HepG2 (cell line): ENCODE results near the gene RETREG2. TPM values are rescaled to one million over a fixed set of nuclear protein-coding genes. Genes with fewer than 3 reads are reported as not detected.
A peak's percentile ranks its signal among the peaks of the same experiment; 100 is the strongest.

Experiments used
- ATAC-seq: fragments of 200-7000 bp; cut with Tn5 transposase; 3 replicates; pipeline ENCODE4 v1.9.1; 2020; ENCODE audit warnings: mild to moderate bottlenecking, moderate library complexity
- BruUV-seq: library from RNA; stranded (reverse); fragments of 400-500 nt; replicated peaks from 2 replicates; lab custom pipeline; 2021; lab: Mats Ljungman, UMichigan
- CTCF ChIA-PET: fragments of 300-600 bp; formaldehyde crosslinking; extraction: SDS; loops from one replicate; lab custom pipeline; 2021; ENCODE audit warnings: low total read pairs, inconsistent platforms, low intra/inter-chr PET ratio; lab: Yijun Ruan, JAX
- POLR2A ChIA-PET: fragments of 350-600 bp; sonication (Branson Sonifier 250); formaldehyde crosslinking; loops from one replicate; lab custom pipeline; 2020; ENCODE audit warnings: antibody characterized with exemption, inconsistent platforms; lab: Yijun Ruan, JAX
- DNase-seq: peaks from one replicate; pipeline ENCODE4 v3.0.0-alpha.2; 2015; ENCODE audit warnings: low spot score
- FAIRE-seq: peaks from 3 replicates; lab custom pipeline; 2011; peaks lifted over from hg19 to GRCh38; lab: Jason Lieb, UNC
- H2AFZ ChIP-seq: one replicate; pipeline ENCODE4 v1.6.1; 2011; ENCODE audit warnings: low read length, inconsistent platforms
- H3K27ac ChIP-seq: fragments of 300-600 bp; 3 replicates; pipeline ENCODE4 v1.8.0; 2011; ENCODE audit warnings: mixed run types, mild to moderate bottlenecking, mixed read lengths, low read length, inconsistent platforms; ENCODE audit not compliant: insufficient read depth; ENCODE audit errors: extremely low read length
- H3K27me3 ChIP-seq, 2 experiments: fragments of 200-600 bp in 1 of 2; 2 replicates in 1 of 2; 3 replicates in 1 of 2; pipeline versions ENCODE4 v1.6.0 to v1.8.0; 2011; ENCODE audit warnings: low read length in 2 of 2, mild to moderate bottlenecking in 2 of 2, moderate library complexity in 2 of 2, inconsistent platforms in 1 of 2; ENCODE audit not compliant: insufficient read depth in 2 of 2, control insufficient read depth in 1 of 2
- H3K36me3 ChIP-seq, 2 experiments: fragments of 200-600 bp in 1 of 2; replicated peaks in 1 of 2; 2 replicates in 1 of 2; 3 replicates in 1 of 2; pipeline versions ENCODE4 v1.5.1 to v1.8.0; 2011; ENCODE audit warnings: low read length in 2 of 2, inconsistent platforms in 1 of 2; ENCODE audit not compliant: insufficient read depth in 2 of 2, control insufficient read depth in 1 of 2
- H3K4me1 ChIP-seq: 2 replicates; pipeline ENCODE4 v1.5.1; 2012; ENCODE audit warnings: low read length, inconsistent platforms; ENCODE audit not compliant: insufficient read depth
- H3K4me2 ChIP-seq: 2 replicates; pipeline ENCODE4 v1.6.0; 2011; ENCODE audit warnings: low read depth, low read length, inconsistent platforms
- H3K4me3 ChIP-seq, 3 experiments: fragments of 200-600 bp in 1 of 3; sonication (generic), shearing (Covaris generic) in 1 of 3; replicated peaks in 1 of 3; 2 replicates each; pipeline ENCODE4 v1.5.1; 2011 to 2016; ENCODE audit warnings: low read length in 3 of 3, inconsistent platforms in 2 of 3, low read depth in 2 of 3, mild to moderate bottlenecking in 2 of 3, control low read depth in 1 of 3, mixed read lengths in 1 of 3; ENCODE audit not compliant: insufficient read depth in 1 of 3
- H3K79me2 ChIP-seq: one replicate; pipeline ENCODE4 v1.6.1; 2011; ENCODE audit warnings: low read length, inconsistent platforms; ENCODE audit not compliant: insufficient read depth
- H3K9ac ChIP-seq: 2 replicates; pipeline ENCODE4 v1.6.0; 2011; ENCODE audit warnings: mild to moderate bottlenecking, low read depth, low read length, inconsistent platforms; ENCODE audit not compliant: insufficient read depth
- H3K9me3 ChIP-seq: 2 replicates; pipeline ENCODE4 v1.5.1; 2012; ENCODE audit warnings: mild to moderate bottlenecking, low read length
- H4K20me1 ChIP-seq: 2 replicates; pipeline ENCODE4 v1.6.0; 2011; ENCODE audit warnings: inconsistent platforms, mild to moderate bottlenecking, low read length, moderate library complexity; ENCODE audit not compliant: insufficient read depth
- GLI4 ChIP-seq: sonication (generic); formaldehyde crosslinking; IDR thresholded peaks from 2 replicates; pipeline ENCODE4 v1.5.1; 2020; ENCODE audit warnings: missing genetic modification reagents, mild to moderate bottlenecking, moderate library complexity, borderline replicate concordance
- KAT2B ChIP-seq: fragments of 150-350 bp; IDR thresholded peaks from 2 replicates; pipeline ENCODE4 v1.6.1; 2014; ENCODE audit warnings: low read depth, low read length, borderline replicate concordance
- MXD4 ChIP-seq: IDR thresholded peaks from 2 replicates; pipeline ENCODE4 v1.6.1; 2016; ENCODE audit warnings: mild to moderate bottlenecking, missing biosample characterization, missing genetic modification reagents
- ZFP90 ChIP-seq: sonication (generic); formaldehyde crosslinking; IDR thresholded peaks from 2 replicates; pipeline ENCODE4 v1.8.0; 2022; ENCODE audit warnings: missing genetic modification reagents, mild to moderate bottlenecking, inconsistent platforms, borderline replicate concordance
- ZNF615 ChIP-seq: sonication (generic); formaldehyde crosslinking; IDR thresholded peaks from 2 replicates; pipeline ENCODE4 v1.5.0; 2020; ENCODE audit warnings: mild to moderate bottlenecking, missing genetic modification reagents, borderline replicate concordance
- ZNF720 ChIP-seq: sonication (generic); formaldehyde crosslinking; IDR thresholded peaks from 2 replicates; pipeline ENCODE4 v1.4.0; 2020; ENCODE audit warnings: missing genetic modification reagents
- ZNF749 ChIP-seq: sonication (generic); formaldehyde crosslinking; IDR thresholded peaks from 2 replicates; pipeline ENCODE4 v1.8.0; 2022; ENCODE audit warnings: mild to moderate bottlenecking, missing genetic modification reagents, moderate library complexity, borderline replicate concordance
- ZSCAN31 ChIP-seq: sonication (generic); formaldehyde crosslinking; IDR thresholded peaks from 2 replicates; pipeline ENCODE4 v1.5.0; 2020; ENCODE audit warnings: low read depth, mild to moderate bottlenecking, missing genetic modification reagents
- WGBS: methylation state at CpG from one replicate; pipeline ENCODE4 v1.1.6; 2017; ENCODE audit warnings: low lambda C conversion rate; 5-methylcytosine and 5-hydroxymethylcytosine counted together
- in situ Hi-C: cut with HindIII; loops from 2 replicates; pipeline ENCODE4 v1.10.0; 2017; ENCODE audit warnings: low pct_unique_long_range_greater_than_20kb; ENCODE audit not compliant: extremely low pct_ligation_motif_present
- intact Hi-C: fragments of 100-400 bp; cut with micrococcal nuclease; formaldehyde crosslinking; loops from one replicate; pipeline ENCODE4 v1.10.0; 2022; ENCODE audit not compliant: unreplicated experiment
- polyA plus RNA-seq, 8 experiments: library from polyadenylated mRNA; depleted of rRNA in 3 of 8; stranded (reverse) in 7 of 8; unstranded in 1 of 8; fragments of >200 nt; fragmentation: Illumina TruSeq in 4 of 8; extraction: Trizol in 4 of 8; gene quantifications; 2 replicates each; pipeline versions ENCODE4 v1.2.1 to v1.2.3, GENCODE V29; 2011 to 2016; ENCODE audit warnings: low read depth in 4 of 8, missing spikeins in 1 of 8, mixed read lengths in 1 of 8; ENCODE audit not compliant: insufficient read depth in 1 of 8
- total RNA-seq, 5 experiments: library from RNA; depleted of rRNA; stranded (reverse); fragments of >200 nt; fragmentation: Illumina TruSeq; extraction: Trizol; gene quantifications; 2 replicates each; pipeline ENCODE4 v1.2.3, GENCODE V29; 2016; ENCODE audit warnings: low read depth in 1 of 5
- TF ChIP-seq, protein P1 (sequence below): IDR thresholded peaks from 2 replicates; pipeline ENCODE4 v1.6.1; 2016; ENCODE audit warnings: missing compliant biosample characterization, missing genetic modification reagents, borderline replicate concordance
- TF ChIP-seq, protein P2 (sequence below): sonication (generic); formaldehyde crosslinking; IDR thresholded peaks from 2 replicates; pipeline ENCODE4 v1.8.0; 2022; ENCODE audit warnings: missing genetic modification reagents, low read depth, mild to moderate bottlenecking, borderline replicate concordance
- TF ChIP-seq, protein P3 (sequence below): fragments of 450-650 bp; IDR thresholded peaks from 2 replicates; pipeline ENCODE4 v1.6.1; 2017
- TF ChIP-seq, protein P4 (sequence below): sonication (generic); formaldehyde crosslinking; IDR thresholded peaks from 2 replicates; pipeline ENCODE4 v1.4.0; 2020; ENCODE audit warnings: low read depth, mild to moderate bottlenecking, missing genetic modification reagents
- TF ChIP-seq, protein P5 (sequence below): sonication (generic); formaldehyde crosslinking; IDR thresholded peaks from 2 replicates; pipeline ENCODE4 v1.4.0; 2020; ENCODE audit warnings: missing genetic modification reagents

The RETREG2 gene
- total and polyA plus RNA-seq, 2 of the 13 experiments (the other 11 are each of a cell fraction or from before 2014, with no cell fraction given) = 86.0 to 134 TPM

DNA sequence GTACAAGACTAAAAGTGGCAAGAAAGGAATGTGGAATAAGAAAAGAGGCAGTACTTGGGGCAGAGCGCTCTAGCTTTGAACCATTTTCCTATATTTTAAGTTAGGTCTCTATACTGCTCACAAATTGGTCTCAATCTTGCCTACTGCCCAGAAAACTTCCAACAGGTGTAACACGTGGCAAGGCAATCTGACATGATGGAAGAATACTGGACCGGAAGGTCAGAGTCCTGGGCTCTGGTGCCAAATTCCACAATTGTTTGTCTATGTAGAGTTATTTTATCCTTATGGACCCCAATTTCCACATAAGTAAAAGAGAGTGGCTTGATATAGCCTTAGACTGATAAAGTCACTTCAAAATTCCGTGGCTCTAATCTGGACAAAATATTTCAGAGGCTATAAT is 46.3 kb upstream of the RETREG2 start:
- Histone ChIP-seq H3K9me3 (no peaks in the 10 kb centered on the region), H3K27me3 (no peaks in the 10 kb centered on the region), H3K79me2 (no peaks in the 10 kb centered on the region), H3K4me3 (no peak overlapping the region), H2AFZ (no peak overlapping the region), H3K4me2 (no peak overlapping the region)
- BruUV-seq = no TSS peak
- 90% methylated on average over 4 of the region's 4 CpGs for WGBS
- no peak for TF ChIP-seq GLI4 (CRISPR knock-in tag)
- TF ChIP-seq ZSCAN31 (CRISPR knock-in tag) = no peak
- TF ChIP-seq, protein P1, sequence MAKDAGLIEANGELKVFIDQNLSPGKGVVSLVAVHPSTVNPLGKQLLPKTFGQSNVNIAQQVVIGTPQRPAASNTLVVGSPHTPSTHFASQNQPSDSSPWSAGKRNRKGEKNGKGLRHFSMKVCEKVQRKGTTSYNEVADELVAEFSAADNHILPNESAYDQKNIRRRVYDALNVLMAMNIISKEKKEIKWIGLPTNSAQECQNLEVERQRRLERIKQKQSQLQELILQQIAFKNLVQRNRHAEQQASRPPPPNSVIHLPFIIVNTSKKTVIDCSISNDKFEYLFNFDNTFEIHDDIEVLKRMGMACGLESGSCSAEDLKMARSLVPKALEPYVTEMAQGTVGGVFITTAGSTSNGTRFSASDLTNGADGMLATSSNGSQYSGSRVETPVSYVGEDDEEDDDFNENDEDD (CRISPR knock-in tag) = no peak
- TF ChIP-seq, protein P2, sequence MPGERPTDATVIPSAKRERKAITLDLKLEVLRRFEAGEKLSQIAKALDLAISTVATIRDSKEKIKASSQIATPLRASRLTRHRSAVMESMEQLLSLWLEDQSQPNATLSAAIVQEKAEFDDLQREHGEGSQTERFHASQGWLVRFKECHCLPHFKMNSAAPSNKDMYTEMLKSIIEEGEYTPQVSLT (CRISPR knock-in tag) = no peak
- TF ChIP-seq MXD4 (CRISPR knock-in tag) = no peak
- no peak for TF ChIP-seq ZNF720 (CRISPR knock-in tag)
- TF ChIP-seq, all 625 proteins: peak for 0
- in situ Hi-C loops = no loop called here
- peaks cover 29% of the 10 kb centered on the region for H3K4me1 ChIP-seq
- CTCF ChIA-PET = no interaction called here
- peaks cover 9% of the 10 kb centered on the region; the same call in 1 of the 2 replicates for H4K20me1 ChIP-seq
- FAIRE-seq (no peak), ATAC-seq (no peak), DNase-seq (no peak)
- POLR2A ChIA-PET = interaction anchor here (1.2 kb wide), 1 partner anchor 73 kb away, joined by 4 read pairs; no protein-coding TSS in a partner anchor
- no peak overlapping the region for H3K27ac ChIP-seq
- H3K9ac ChIP-seq = no peak overlapping the region
- H3K36me3 ChIP-seq = no peaks in the 10 kb centered on the region; a peak in 1 of 5 replicates
- intact Hi-C loops = no loop called here

DNA sequence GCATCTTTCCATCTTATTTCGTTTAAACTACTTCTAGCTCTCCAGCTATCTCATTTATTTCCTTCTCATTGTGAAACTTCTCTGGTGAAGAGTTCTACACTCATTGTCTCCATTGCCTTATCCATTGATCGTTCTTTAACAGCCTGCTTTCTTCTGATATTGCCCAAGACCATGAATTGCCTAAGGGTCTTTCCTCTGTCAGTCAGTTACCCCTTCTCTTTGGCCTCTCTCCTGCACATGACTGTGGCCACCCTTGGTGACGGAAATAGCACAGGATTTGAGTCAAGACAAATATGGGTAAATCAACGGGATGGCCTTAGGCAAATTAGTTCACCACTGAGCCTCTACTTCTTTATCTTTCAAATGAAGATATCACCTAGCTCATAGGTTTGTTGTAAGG is 44.1 kb upstream of the RETREG2 start:
- BruUV-seq = TSS peak; percentile 34
- DNase-seq (no peak), FAIRE-seq (no peak), ATAC-seq (no peak)
- H3K4me1 ChIP-seq = peaks cover 15% of the 10 kb centered on the region
- H3K9ac ChIP-seq = no peak overlapping the region
- H3K4me3 ChIP-seq = no peak overlapping the region
- no peak for TF ChIP-seq ZFP90
- TF ChIP-seq, protein P3, sequence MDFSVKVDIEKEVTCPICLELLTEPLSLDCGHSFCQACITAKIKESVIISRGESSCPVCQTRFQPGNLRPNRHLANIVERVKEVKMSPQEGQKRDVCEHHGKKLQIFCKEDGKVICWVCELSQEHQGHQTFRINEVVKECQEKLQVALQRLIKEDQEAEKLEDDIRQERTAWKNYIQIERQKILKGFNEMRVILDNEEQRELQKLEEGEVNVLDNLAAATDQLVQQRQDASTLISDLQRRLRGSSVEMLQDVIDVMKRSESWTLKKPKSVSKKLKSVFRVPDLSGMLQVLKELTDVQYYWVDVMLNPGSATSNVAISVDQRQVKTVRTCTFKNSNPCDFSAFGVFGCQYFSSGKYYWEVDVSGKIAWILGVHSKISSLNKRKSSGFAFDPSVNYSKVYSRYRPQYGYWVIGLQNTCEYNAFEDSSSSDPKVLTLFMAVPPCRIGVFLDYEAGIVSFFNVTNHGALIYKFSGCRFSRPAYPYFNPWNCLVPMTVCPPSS = no peak
- TF ChIP-seq, protein P4, sequence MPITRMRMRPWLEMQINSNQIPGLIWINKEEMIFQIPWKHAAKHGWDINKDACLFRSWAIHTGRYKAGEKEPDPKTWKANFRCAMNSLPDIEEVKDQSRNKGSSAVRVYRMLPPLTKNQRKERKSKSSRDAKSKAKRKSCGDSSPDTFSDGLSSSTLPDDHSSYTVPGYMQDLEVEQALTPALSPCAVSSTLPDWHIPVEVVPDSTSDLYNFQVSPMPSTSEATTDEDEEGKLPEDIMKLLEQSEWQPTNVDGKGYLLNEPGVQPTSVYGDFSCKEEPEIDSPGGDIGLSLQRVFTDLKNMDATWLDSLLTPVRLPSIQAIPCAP = no peak
- TF ChIP-seq ZNF615 (CRISPR knock-in tag) = no peak
- TF ChIP-seq, protein P5, sequence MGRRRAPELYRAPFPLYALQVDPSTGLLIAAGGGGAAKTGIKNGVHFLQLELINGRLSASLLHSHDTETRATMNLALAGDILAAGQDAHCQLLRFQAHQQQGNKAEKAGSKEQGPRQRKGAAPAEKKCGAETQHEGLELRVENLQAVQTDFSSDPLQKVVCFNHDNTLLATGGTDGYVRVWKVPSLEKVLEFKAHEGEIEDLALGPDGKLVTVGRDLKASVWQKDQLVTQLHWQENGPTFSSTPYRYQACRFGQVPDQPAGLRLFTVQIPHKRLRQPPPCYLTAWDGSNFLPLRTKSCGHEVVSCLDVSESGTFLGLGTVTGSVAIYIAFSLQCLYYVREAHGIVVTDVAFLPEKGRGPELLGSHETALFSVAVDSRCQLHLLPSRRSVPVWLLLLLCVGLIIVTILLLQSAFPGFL = no peak
- TF ChIP-seq KAT2B = no peak
- TF ChIP-seq ZNF749 = no peak
- intact Hi-C loops = no loop called here
- no peaks in the 10 kb centered on the region for H3K79me2 ChIP-seq
- H3K4me2 ChIP-seq = no peak overlapping the region
- H2AFZ ChIP-seq = no peak overlapping the region
- no peaks in the 10 kb centered on the region for H4K20me1 ChIP-seq
- CTCF ChIA-PET = no interaction called here
- 88% methylated on average over 4 of the region's 4 CpGs for WGBS
- H3K27ac ChIP-seq = no peak overlapping the region
- no peaks in the 10 kb centered on the region for H3K9me3 ChIP-seq
- in situ Hi-C loops = no loop called here
- POLR2A ChIA-PET = no interaction called here
- H3K27me3 ChIP-seq = no peaks in the 10 kb centered on the region
- no peaks in the 10 kb centered on the region; a peak in 1 of 5 replicates for H3K36me3 ChIP-seq
